ENCODE measurements around the gene ME3.

DNA sequence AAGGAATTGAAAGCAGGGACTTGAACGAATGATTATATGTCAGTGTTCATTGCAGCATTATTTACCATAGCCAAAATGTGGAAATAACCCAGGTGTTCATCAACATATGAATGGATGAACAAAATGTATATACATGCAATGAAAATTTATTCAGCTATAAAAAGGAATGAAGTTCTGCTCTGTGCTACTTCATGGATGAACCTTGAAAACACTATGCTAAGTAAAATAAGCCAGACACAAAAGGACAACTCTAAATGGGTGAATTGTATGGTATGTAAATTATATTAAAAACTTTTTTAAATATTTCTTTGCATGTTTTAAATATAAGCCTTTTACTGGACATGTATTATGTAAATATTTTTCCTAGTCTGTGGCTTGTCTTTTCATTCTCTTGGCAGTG is 107.0 kb downstream of the ME3 start:
- TF ChIP-seq EZH2 (IDR thresholded peaks at IDR 0.05; ENCODE audit: low read length, missing control alignments) = no peak
- TF ChIP-seq, protein P1, sequence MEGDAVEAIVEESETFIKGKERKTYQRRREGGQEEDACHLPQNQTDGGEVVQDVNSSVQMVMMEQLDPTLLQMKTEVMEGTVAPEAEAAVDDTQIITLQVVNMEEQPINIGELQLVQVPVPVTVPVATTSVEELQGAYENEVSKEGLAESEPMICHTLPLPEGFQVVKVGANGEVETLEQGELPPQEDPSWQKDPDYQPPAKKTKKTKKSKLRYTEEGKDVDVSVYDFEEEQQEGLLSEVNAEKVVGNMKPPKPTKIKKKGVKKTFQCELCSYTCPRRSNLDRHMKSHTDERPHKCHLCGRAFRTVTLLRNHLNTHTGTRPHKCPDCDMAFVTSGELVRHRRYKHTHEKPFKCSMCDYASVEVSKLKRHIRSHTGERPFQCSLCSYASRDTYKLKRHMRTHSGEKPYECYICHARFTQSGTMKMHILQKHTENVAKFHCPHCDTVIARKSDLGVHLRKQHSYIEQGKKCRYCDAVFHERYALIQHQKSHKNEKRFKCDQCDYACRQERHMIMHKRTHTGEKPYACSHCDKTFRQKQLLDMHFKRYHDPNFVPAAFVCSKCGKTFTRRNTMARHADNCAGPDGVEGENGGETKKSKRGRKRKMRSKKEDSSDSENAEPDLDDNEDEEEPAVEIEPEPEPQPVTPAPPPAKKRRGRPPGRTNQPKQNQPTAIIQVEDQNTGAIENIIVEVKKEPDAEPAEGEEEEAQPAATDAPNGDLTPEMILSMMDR (conservative IDR thresholded peaks at IDR 0.05 in 1 of 2, IDR thresholded peaks at IDR 0.05 in 1 of 2; ENCODE audit: low read depth in 1 of 2, low read length in 2 of 2) = no peak

Measured in fibroblast of lung (primary cell).